GM12892 (cell line): ENCODE measurements around the gene SPNS2.

Experiments used
- DNase-seq: peaks from one replicate; pipeline ENCODE4 v3.0.0; 2011; ENCODE audit not compliant: insufficient read length
- FAIRE-seq: peaks from 2 replicates; lab custom pipeline; 2011; peaks lifted over from hg19 to GRCh38; lab: Jason Lieb, UNC
- POLR2A ChIP-seq: IDR thresholded peaks from 2 replicates; pipeline ENCODE4 v1.6.1; 2011; ENCODE audit warnings: low read depth, low read length, control low read depth
- POLR2AphosphoS5 ChIP-seq: IDR thresholded peaks from 2 replicates; pipeline ENCODE4 v1.6.1; 2011; ENCODE audit warnings: low read depth, low read length, control low read depth
- TAF1 ChIP-seq: IDR thresholded peaks from 2 replicates; pipeline ENCODE4 v1.6.1; 2011; ENCODE audit warnings: low read depth, mild to moderate bottlenecking, control low read depth, low read length, borderline replicate concordance

The SPNS2 gene

GRCh38 chr17:4482338-4483011 lies 16.2 kb upstream of the SPNS2 start:
- FAIRE-seq = no peak
- TF ChIP-seq POLR2A (no peak), TAF1 (no peak), POLR2AphosphoS5 (no peak)
- no peak for DNase-seq

GRCh38 chr17:4483012-4483840 lies 15.5 kb upstream of the SPNS2 start:
- FAIRE-seq (no peak), DNase-seq (no peak)
- TF ChIP-seq POLR2A (no peak), TAF1 (no peak), POLR2AphosphoS5 (no peak)

GRCh38 chr17:4485676-4486646 lies 12.7 kb upstream of the SPNS2 start:
- FAIRE-seq = no peak
- DNase-seq = no peak
- TF ChIP-seq TAF1 (no peak), POLR2AphosphoS5 (no peak), POLR2A (no peak)

- TF ChIP-seq POLR2AphosphoS5 (no peak), POLR2A (no peak), TAF1 (no peak)
- FAIRE-seq = no peak
- no peak for DNase-seq
Measured at GRCh38 chr17:4487296-4487695, 11.4 kb upstream of the SPNS2 start.

- TF ChIP-seq TAF1 (no peak), POLR2A (no peak), POLR2AphosphoS5 (no peak)
- FAIRE-seq (no peak), DNase-seq (no peak)
Measured at GRCh38 chr17:4487820-4488716, 10.6 kb upstream of the SPNS2 start.

GRCh38 chr17:4488989-4489595 lies 9.6 kb upstream of the SPNS2 start:
- FAIRE-seq = no peak
- TF ChIP-seq TAF1 = no peak
- TF ChIP-seq POLR2A = no peak
- TF ChIP-seq POLR2AphosphoS5 = no peak
- DNase-seq = no peak

GRCh38 chr17:4490109-4490591 lies 8.5 kb upstream of the SPNS2 start:
- TF ChIP-seq POLR2A = no peak
- no peak for TF ChIP-seq TAF1
- no peak for TF ChIP-seq POLR2AphosphoS5
- DNase-seq (no peak), FAIRE-seq (no peak)

- FAIRE-seq (no peak), DNase-seq (no peak)
- no peak for TF ChIP-seq POLR2A
- TF ChIP-seq TAF1 = no peak
- no peak for TF ChIP-seq POLR2AphosphoS5
Measured at GRCh38 chr17:4490637-4491061, 8.0 kb upstream of the SPNS2 start.

- TF ChIP-seq TAF1 (no peak), POLR2AphosphoS5 (no peak), POLR2A (no peak)
- DNase-seq (no peak), FAIRE-seq (no peak)
Measured at GRCh38 chr17:4492721-4493561, 5.7 kb upstream of the SPNS2 start.
